Small intestine (tissue), 7 donors: ENCODE results near the gene NUBP1. TPM values are rescaled to one million over a fixed set of nuclear protein-coding genes. Genes with fewer than 3 reads are reported as not detected.
A peak's percentile ranks its signal among the peaks of the same experiment; 100 is the strongest.
"Not testable (repeated sequence)": the region's sequence is repeated elsewhere in the genome, so short reads cannot be mapped to it uniquely, and the experiment has no call there.

ENCODE experiments used
- DNase-seq, 2 donors: peaks; one replicate each; pipeline versions ENCODE4 v3.0.0 to v3.0.0-alpha.2; 2013
- FAIRE-seq: peaks from 2 replicates; lab custom pipeline; 2012; peaks lifted over from hg19 to GRCh38; lab: Jason Lieb, UNC
- H3K27ac ChIP-seq, 3 donors: one replicate each; pipeline ENCODE4 v1.5.1; 2013; ENCODE audit warnings: low read length in 2 of 3, mild to moderate bottlenecking in 2 of 3, control low read depth in 1 of 3, inconsistent platforms in 1 of 3, low read depth in 1 of 3, moderate library complexity in 1 of 3
- H3K27me3 ChIP-seq, 3 donors: one replicate each; pipeline ENCODE4 v1.6.1; 2013; ENCODE audit warnings: low read length in 3 of 3, inconsistent platforms in 1 of 3; ENCODE audit not compliant: control insufficient read depth in 3 of 3, insufficient read depth in 3 of 3
- H3K36me3 ChIP-seq, 3 donors: one replicate each; pipeline ENCODE4 v1.6.1; 2013; ENCODE audit warnings: low read length in 3 of 3, inconsistent platforms in 1 of 3, low read depth in 1 of 3, mild to moderate bottlenecking in 1 of 3, moderate library complexity in 1 of 3; ENCODE audit not compliant: control insufficient read depth in 3 of 3, insufficient read depth in 2 of 3
- H3K4me1 ChIP-seq, 3 donors: one replicate each; pipeline ENCODE4 v1.6.1; 2013; ENCODE audit warnings: low read length in 2 of 3, inconsistent platforms in 1 of 3, low read depth in 1 of 3, mild to moderate bottlenecking in 1 of 3, moderate library complexity in 1 of 3; ENCODE audit not compliant: control insufficient read depth in 3 of 3, insufficient read depth in 2 of 3
- H3K4me3 ChIP-seq, 3 donors: one replicate each; pipeline ENCODE4 v1.5.1; 2013; ENCODE audit warnings: low read length in 3 of 3, control low read depth in 1 of 3, inconsistent platforms in 1 of 3, low read depth in 1 of 3, mild to moderate bottlenecking in 1 of 3, moderate library complexity in 1 of 3
- H3K9me3 ChIP-seq, 2 donors: one replicate each; pipeline ENCODE4 v1.6.1; 2013; ENCODE audit warnings: low read depth in 1 of 2, low read length in 1 of 2; ENCODE audit not compliant: control insufficient read depth in 2 of 2, insufficient read depth in 1 of 2
- WGBS, 3 donors: extraction: QIAGEN DNeasy Blood & Tissue Kit; methylation state at CpG; one replicate each; pipeline ENCODE4 v1.1.7; 2013; 5-methylcytosine and 5-hydroxymethylcytosine counted together
- polyA plus RNA-seq, 4 donors: library from polyadenylated mRNA; stranded (reverse) in 3 of 4; unstranded in 1 of 4; fragments of 200-250 nt in 3 of 4; fragments of 120-200 nt in 1 of 4; gene quantifications; one replicate each; pipeline versions ENCODE4 v1.2.1 to v1.2.3, GENCODE V29; 2013
- donor health status: healthy with polysubstance abuse.
- donor health status: control.
- donor health status: control.
- donor health status: Bipolar disorder and iron deficiency.
- donor health status: healthy.

Gene NUBP1
- polyA plus RNA-seq, 4 donors, result 26.1 to 47.4 (median 36.2) TPM

GRCh38 chr16:10729104-10730048, 14.3 kb upstream of the NUBP1 start:
- WGBS, 3 donors, result 60 to 69% (median 67%) methylated on average over 18 to 19 of the region's 19 CpGs
- Histone ChIP-seq H3K4me3 (no peak overlapping the region), H3K9me3 (no peaks in the 10 kb centered on the region), H3K4me1 (no peaks in the 10 kb centered on the region), H3K36me3 (no peaks in the 10 kb centered on the region), H3K27me3 (no peaks in the 10 kb centered on the region), H3K27ac (no peak overlapping the region)
- DNase-seq (peak in 1 of 2 donors; percentile 83), FAIRE-seq (no peak)

- Histone ChIP-seq H3K27ac (no peak overlapping the region), H3K4me3 (no peak overlapping the region), H3K27me3 (no peaks in the 10 kb centered on the region), H3K9me3 (no peaks in the 10 kb centered on the region), H3K36me3 (no peaks in the 10 kb centered on the region), H3K4me1 (no peaks in the 10 kb centered on the region)
- 77 to 83% (median 82%) methylated on average over 7 of the region's 7 CpGs for WGBS, 3 donors
- DNase-seq (no peak), FAIRE-seq (no peak)
Observed at GRCh38 chr16:10731790-10732189, 11.9 kb upstream of the NUBP1 start.

- Histone ChIP-seq H3K4me1 (no peaks in the 10 kb centered on the region), H3K36me3 (no peaks in the 10 kb centered on the region), H3K4me3 (no peak overlapping the region), H3K9me3 (no peaks in the 10 kb centered on the region), H3K27ac (no peak overlapping the region), H3K27me3 (no peaks in the 10 kb centered on the region)
- no peak for FAIRE-seq
- DNase-seq, result peak; percentile 74 to 80
- WGBS, 3 donors, result 29 to 38% (median 34%) methylated on average over 12 of the region's 12 CpGs
Observed at GRCh38 chr16:10737068-10737625, 6.5 kb upstream of the NUBP1 start.

- H3K9me3 ChIP-seq, result no peaks in the 10 kb centered on the region
- H3K27me3 ChIP-seq, result no peaks in the 10 kb centered on the region
- H3K27ac ChIP-seq, result peak overlapping the region in 2 of 3 donors; percentile 37 to 41
- peaks cover 0 to 4% (median 0%) of the 10 kb centered on the region in 3 donors for H3K4me1 ChIP-seq
- FAIRE-seq (no peak), DNase-seq (peak; percentile 29 to 83)
- WGBS, 3 donors, result 47 to 54% (median 53%) methylated on average over 11 of the region's 12 CpGs
- no peaks in the 10 kb centered on the region for H3K36me3 ChIP-seq
- no peak overlapping the region for H3K4me3 ChIP-seq
Observed at GRCh38 chr16:10738231-10739077, 5.2 kb upstream of the NUBP1 start.

GRCh38 chr16:10740000-10740844, 3.4 kb upstream of the NUBP1 start:
- Histone ChIP-seq H3K27me3 (no peaks in the 10 kb centered on the region), H3K4me3 (no peak overlapping the region), H3K36me3 (no peaks in the 10 kb centered on the region), H3K4me1 (peaks cover 0 to 4% (median 0%) of the 10 kb centered on the region in 3 donors), H3K9me3 (no peaks in the 10 kb centered on the region), H3K27ac (no peak overlapping the region)
- 83 to 92% (median 91%) methylated on average over 10 of the region's 10 CpGs for WGBS, 3 donors
- FAIRE-seq (no peak), DNase-seq (no peak)

- no peaks in the 10 kb centered on the region for H3K36me3 ChIP-seq
- no peak for FAIRE-seq
- peaks cover 0 to 4% (median 0%) of the 10 kb centered on the region in 3 donors for H3K4me1 ChIP-seq
- H3K27ac ChIP-seq, result no peak overlapping the region
- no peak for DNase-seq
- H3K9me3 ChIP-seq, result no peaks in the 10 kb centered on the region
- 68 to 87% (median 77%) methylated on average over 2 of the region's 2 CpGs for WGBS, 3 donors
- no peak overlapping the region for H3K4me3 ChIP-seq
- H3K27me3 ChIP-seq, result no peaks in the 10 kb centered on the region
Observed at GRCh38 chr16:10740845-10741208, 2.8 kb upstream of the NUBP1 start.

GRCh38 chr16:10741249-10741648, 2.4 kb upstream of the NUBP1 start:
- not testable (repeated sequence) for H3K36me3 ChIP-seq, H3K9me3 ChIP-seq, DNase-seq, H3K27me3 ChIP-seq, FAIRE-seq, H3K27ac ChIP-seq, H3K4me1 ChIP-seq, H3K4me3 ChIP-seq
- 91 to 97% (median 93%) methylated on average over 10 of the region's 10 CpGs for WGBS, 3 donors
